HEK293 (cell line): ENCODE data around the gene KLK11.

Experiments
- CTCF ChIA-PET: fragments of 350-600 bp; formaldehyde crosslinking; extraction: SDS; loops from one replicate; lab custom pipeline; 2021; ENCODE audit warnings: antibody characterized with exemption; lab: Yijun Ruan, JAX
- POLR2A ChIA-PET: fragments of 300-600 bp; formaldehyde crosslinking; extraction: SDS; loops from one replicate; lab custom pipeline; 2020; ENCODE audit warnings: antibody characterized with exemption, inconsistent platforms; lab: Yijun Ruan, JAX
- H3K27ac ChIP-seq: fragments of 200-500 bp; sonication (Bioruptor generic); 2 replicates; pipeline ENCODE4 v1.5.1; 2014; ENCODE audit warnings: low read depth, low read length, control low read depth, inconsistent platforms; ENCODE audit errors: extremely low read depth
- H3K36me3 ChIP-seq, 2 experiments: fragments of 200-500 bp in 1 of 2; sonication (Bioruptor generic) in 1 of 2; 1 replicate in 1 of 2; 2 replicates in 1 of 2; pipeline ENCODE4 v1.5.1; 2014 to 2017; ENCODE audit warnings: inconsistent platforms in 2 of 2, low read length in 2 of 2; ENCODE audit not compliant: control insufficient read depth in 2 of 2, insufficient read depth in 1 of 2
- H3K4me1 ChIP-seq: fragments of 200-500 bp; sonication (Bioruptor generic); 2 replicates; pipeline ENCODE4 v1.5.1; 2014; ENCODE audit warnings: mild to moderate bottlenecking, low read length, inconsistent platforms; ENCODE audit not compliant: control insufficient read depth, insufficient read depth
- H3K4me3 ChIP-seq: 2 replicates; pipeline ENCODE4 v1.5.1; 2011; ENCODE audit warnings: low read depth, mild to moderate bottlenecking, control low read depth, low read length, moderate library complexity
- H3K9me3 ChIP-seq: fragments of 200-500 bp; sonication (Bioruptor generic); 2 replicates; pipeline ENCODE4 v1.5.1; 2014; ENCODE audit warnings: low read depth, low read length, inconsistent platforms; ENCODE audit not compliant: control insufficient read depth, insufficient read depth
- HOXD13 ChIP-seq: sonication (generic); formaldehyde crosslinking; IDR thresholded peaks from 2 replicates; pipeline ENCODE4 v1.8.0; 2022; ENCODE audit warnings: missing genetic modification reagents, borderline replicate concordance
- PRDM2 ChIP-seq: fragments of 450-650 bp; formaldehyde crosslinking; IDR thresholded peaks from 2 replicates; pipeline ENCODE4 v1.5.1; 2016; ENCODE audit warnings: missing biosample characterization, missing genetic modification characterization, borderline replicate concordance
- SALL2 ChIP-seq: fragments of 450-650 bp; formaldehyde crosslinking; IDR thresholded peaks from 2 replicates; pipeline ENCODE4 v1.5.0; 2017; ENCODE audit warnings: missing biosample characterization, mild to moderate bottlenecking, missing genetic modification characterization, borderline replicate concordance
- SCRT2 ChIP-seq: fragments of 450-650 bp; formaldehyde crosslinking; IDR thresholded peaks from 2 replicates; pipeline ENCODE4 v1.5.1; 2016; ENCODE audit warnings: missing biosample characterization, missing genetic modification characterization
- ZBTB21 ChIP-seq: fragments of 450-650 bp; formaldehyde crosslinking; IDR thresholded peaks from 2 replicates; pipeline ENCODE4 v1.5.1; 2017; ENCODE audit warnings: missing biosample characterization, missing genetic modification characterization
- ZBTB26 ChIP-seq: fragments of 450-650 bp; formaldehyde crosslinking; optimal IDR thresholded peaks from 2 replicates; pipeline ENCODE3; 2016; ENCODE audit warnings: missing biosample characterization, mild to moderate bottlenecking, missing genetic modification characterization
- ZNF146 ChIP-seq: fragments of 450-650 bp; formaldehyde crosslinking; IDR thresholded peaks from 2 replicates; pipeline ENCODE4 v1.5.1; 2016; ENCODE audit warnings: missing biosample characterization, missing genetic modification characterization
- ZNF184 ChIP-seq: fragments of 450-650 bp; IDR thresholded peaks from 2 replicates; pipeline ENCODE4 v1.5.1; 2018; ENCODE audit warnings: missing biosample characterization, mild to moderate bottlenecking, missing genetic modification characterization
- ZNF19 ChIP-seq: fragments of 450-650 bp; formaldehyde crosslinking; IDR thresholded peaks from 2 replicates; pipeline ENCODE4; 2016; ENCODE audit warnings: missing biosample characterization, missing genetic modification characterization, low read depth
- ZNF2 ChIP-seq: fragments of 450-650 bp; formaldehyde crosslinking; IDR thresholded peaks from 2 replicates; pipeline ENCODE4 v1.5.1; 2016; ENCODE audit warnings: missing biosample characterization, missing genetic modification characterization
- ZNF221 ChIP-seq: fragments of 450-650 bp; formaldehyde crosslinking; IDR thresholded peaks from 2 replicates; pipeline ENCODE4 v1.5.1; 2017; ENCODE audit warnings: missing biosample characterization, missing genetic modification characterization, borderline replicate concordance
- ZNF324 ChIP-seq: fragments of 450-650 bp; formaldehyde crosslinking; IDR thresholded peaks from 2 replicates; pipeline ENCODE4 v1.5.1; 2016; ENCODE audit warnings: missing biosample characterization, missing genetic modification characterization
- ZNF335 ChIP-seq: fragments of 450-650 bp; formaldehyde crosslinking; conservative IDR thresholded peaks from 2 replicates; pipeline ENCODE4 v1.5.1; 2016; ENCODE audit warnings: missing biosample characterization, missing genetic modification characterization
- ZNF426 ChIP-seq: fragments of 450-650 bp; formaldehyde crosslinking; IDR thresholded peaks from 2 replicates; pipeline ENCODE4 v1.5.1; 2017; ENCODE audit warnings: missing biosample characterization, missing genetic modification characterization, mild to moderate bottlenecking, inconsistent platforms, moderate library complexity
- ZNF548 ChIP-seq: fragments of 450-650 bp; formaldehyde crosslinking; IDR thresholded peaks from 2 replicates; pipeline ENCODE4 v1.5.1; 2016; ENCODE audit warnings: missing biosample characterization, missing genetic modification characterization
- ZNF610 ChIP-seq: fragments of 450-650 bp; formaldehyde crosslinking; IDR thresholded peaks from 2 replicates; pipeline ENCODE4 v1.5.1; 2016; ENCODE audit warnings: missing biosample characterization, missing genetic modification characterization, borderline replicate concordance
- ZNF747 ChIP-seq: fragments of 450-650 bp; formaldehyde crosslinking; IDR thresholded peaks from 2 replicates; pipeline ENCODE4 v1.5.1; 2016; ENCODE audit warnings: missing biosample characterization, missing genetic modification characterization

KLK11 gene

DNA sequence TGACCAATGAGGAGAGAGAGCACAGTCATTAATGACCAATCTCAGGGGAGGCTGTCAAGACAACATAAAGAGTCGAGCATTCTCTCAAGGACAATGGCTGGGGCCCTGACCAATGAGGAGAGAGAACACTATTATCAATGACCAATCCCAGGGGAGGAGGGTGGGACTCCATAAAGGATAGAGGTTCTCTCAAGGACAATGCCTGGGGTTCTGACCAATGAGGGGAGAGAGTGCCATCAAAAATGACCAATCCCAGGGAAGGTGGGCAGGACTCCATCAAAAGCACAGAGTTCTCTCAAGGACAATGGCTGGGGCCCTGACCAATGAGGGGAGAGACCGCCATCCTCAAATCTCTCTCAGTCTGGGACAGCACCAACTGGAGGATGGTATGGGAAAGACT is 3.3 kb upstream of the KLK11 start:
- H3K36me3 ChIP-seq = no peaks in the 10 kb centered on the region
- no peak overlapping the region for H3K4me3 ChIP-seq
- no peaks in the 10 kb centered on the region for H3K9me3 ChIP-seq
- TF ChIP-seq PRDM2 (tag by site-specific recombination) = no peak
- no peak for TF ChIP-seq SALL2 (tag by site-specific recombination)
- TF ChIP-seq ZBTB26 (tag by site-specific recombination) = no peak
- no peak for TF ChIP-seq ZNF324
- TF ChIP-seq ZNF747 (tag by site-specific recombination) = no peak
- TF ChIP-seq ZNF335 = no peak
- no peak for TF ChIP-seq ZNF184
- no peak for TF ChIP-seq ZNF19 (tag by site-specific recombination)
- no peak for TF ChIP-seq ZNF2 (tag by site-specific recombination)
- TF ChIP-seq SCRT2 = no peak
- TF ChIP-seq ZNF426 = no peak
- TF ChIP-seq HOXD13 (CRISPR knock-in tag) = no peak
- no peak for TF ChIP-seq ZNF610 (tag by site-specific recombination)
- TF ChIP-seq ZNF221 (tag by site-specific recombination) = no peak
- no peak for TF ChIP-seq ZBTB21 (tag by site-specific recombination)
- TF ChIP-seq ZNF548 = no peak
- no peaks in the 10 kb centered on the region for H3K4me1 ChIP-seq
- H3K27ac ChIP-seq = no peak overlapping the region
- CTCF ChIA-PET = no interaction called here
- POLR2A ChIA-PET = no interaction called here

DNA sequence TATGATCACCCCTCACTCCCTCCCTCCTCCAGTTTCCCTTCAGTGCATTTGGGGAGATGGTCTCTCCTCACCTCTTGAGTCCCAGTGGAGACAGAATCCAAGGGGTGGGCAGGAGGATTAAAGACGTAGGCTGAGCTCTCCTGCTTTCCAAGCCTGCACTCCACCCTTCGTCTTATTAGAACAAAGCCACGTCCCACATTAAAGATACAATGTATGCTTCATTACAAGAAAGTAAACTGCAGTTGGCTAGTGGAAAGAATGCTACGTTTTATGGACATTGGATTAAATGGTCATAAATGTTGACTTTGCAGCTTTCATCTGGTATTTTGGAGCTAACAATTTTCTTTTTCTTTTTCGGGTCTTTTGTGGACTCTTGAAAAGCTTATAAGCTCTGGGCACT is 1.5 kb upstream of the KLK11 start:
- Histone ChIP-seq H3K36me3 (no peaks in the 10 kb centered on the region), H3K27ac (no peak overlapping the region), H3K4me1 (no peaks in the 10 kb centered on the region), H3K4me3 (no peak overlapping the region), H3K9me3 (no peaks in the 10 kb centered on the region)
- TF ChIP-seq ZNF146 = no peak
- ChIA-PET CTCF (interaction anchor here (0.6 to 1.9 kb wide), 3 partner anchors 8 to 483 kb away, joined by 4 to 8 read pairs (median 6); no protein-coding TSS in a partner anchor), POLR2A (no interaction called here)
